ENCODE measurements around the gene SLC24A3. TPM values are rescaled to one million over a fixed set of nuclear protein-coding genes. Genes with fewer than 3 reads are reported as not detected.

SLC24A3 gene
- polyA plus RNA-seq, 1 donor (not counting 4 experiments of a cell fraction or from before 2014, with no cell fraction given) = 0.17 TPM

DNA sequence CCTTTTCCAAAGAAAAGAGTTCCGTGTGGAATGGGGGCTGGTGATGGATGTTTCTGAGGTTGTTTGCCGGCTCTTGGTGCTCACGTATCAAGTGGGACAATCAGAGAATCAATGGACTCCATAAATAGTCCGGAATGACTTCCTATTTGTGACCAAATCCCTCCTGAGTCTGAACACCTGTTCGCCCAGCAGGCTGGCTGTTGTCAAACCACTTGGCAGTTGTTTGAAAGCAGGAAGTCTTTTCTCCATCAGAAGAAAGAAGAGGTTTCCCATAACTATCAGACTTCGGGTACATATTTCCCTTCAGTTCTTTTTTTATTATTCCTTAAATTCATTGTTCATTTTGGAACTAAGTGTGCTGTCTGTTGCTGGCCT lies 390.9 kb downstream of the SLC24A3 start:
- no peaks in the 10 kb centered on the region for H3K4me1 ChIP-seq (ENCODE audit: control insufficient read depth, extremely low read depth, insufficient read depth, low read length)
- FAIRE-seq (no peak), DNase-seq (ENCODE audit: low read depth, low spot score) (no peak)
- H3K4me2 ChIP-seq (ENCODE audit: control insufficient read depth, extremely low read depth, insufficient read depth, low read depth, low read length) = no peak overlapping the region
- H3K9me1 ChIP-seq (ENCODE audit: control insufficient read depth, extremely low read depth, insufficient read depth, low read length) = no peaks in the 10 kb centered on the region
- H3K9ac ChIP-seq (ENCODE audit: control insufficient read depth, extremely low read depth, insufficient read depth, low read length) = no peak overlapping the region
- no peaks in the 10 kb centered on the region for H4K20me1 ChIP-seq (ENCODE audit: control insufficient read depth, extremely low read depth, insufficient read depth, low read length)
- H3K4me3 ChIP-seq (ENCODE audit: control insufficient read depth in 2 of 3, extremely low read depth in 1 of 3, insufficient read depth in 2 of 3, low read depth in 1 of 3, low read length in 3 of 3) = no peak overlapping the region
- H2AFZ ChIP-seq (ENCODE audit: control insufficient read depth, low read length) = no peak overlapping the region
- H3K27ac ChIP-seq (ENCODE audit: control insufficient read depth, insufficient read depth, low read length) = no peak overlapping the region
- no peaks in the 10 kb centered on the region for H3K79me2 ChIP-seq (ENCODE audit: control insufficient read depth, insufficient read depth, low read length)
- no peaks in the 10 kb centered on the region for H3K9me3 ChIP-seq (ENCODE audit: control insufficient read depth, low read depth, low read length)
- no peaks in the 10 kb centered on the region for H3K36me3 ChIP-seq (ENCODE audit: control insufficient read depth in 2 of 2, extremely low read depth in 1 of 2, insufficient read depth in 2 of 2, low read length in 2 of 2)
- TF ChIP-seq EZH2 (IDR thresholded peaks at IDR 0.05; ENCODE audit: low read length) = no peak
- TF ChIP-seq, protein P1, sequence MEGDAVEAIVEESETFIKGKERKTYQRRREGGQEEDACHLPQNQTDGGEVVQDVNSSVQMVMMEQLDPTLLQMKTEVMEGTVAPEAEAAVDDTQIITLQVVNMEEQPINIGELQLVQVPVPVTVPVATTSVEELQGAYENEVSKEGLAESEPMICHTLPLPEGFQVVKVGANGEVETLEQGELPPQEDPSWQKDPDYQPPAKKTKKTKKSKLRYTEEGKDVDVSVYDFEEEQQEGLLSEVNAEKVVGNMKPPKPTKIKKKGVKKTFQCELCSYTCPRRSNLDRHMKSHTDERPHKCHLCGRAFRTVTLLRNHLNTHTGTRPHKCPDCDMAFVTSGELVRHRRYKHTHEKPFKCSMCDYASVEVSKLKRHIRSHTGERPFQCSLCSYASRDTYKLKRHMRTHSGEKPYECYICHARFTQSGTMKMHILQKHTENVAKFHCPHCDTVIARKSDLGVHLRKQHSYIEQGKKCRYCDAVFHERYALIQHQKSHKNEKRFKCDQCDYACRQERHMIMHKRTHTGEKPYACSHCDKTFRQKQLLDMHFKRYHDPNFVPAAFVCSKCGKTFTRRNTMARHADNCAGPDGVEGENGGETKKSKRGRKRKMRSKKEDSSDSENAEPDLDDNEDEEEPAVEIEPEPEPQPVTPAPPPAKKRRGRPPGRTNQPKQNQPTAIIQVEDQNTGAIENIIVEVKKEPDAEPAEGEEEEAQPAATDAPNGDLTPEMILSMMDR (optimal IDR thresholded peaks at IDR 0.05 in 1 of 3, IDR thresholded peaks at IDR 0.05 in 1 of 3, conservative IDR thresholded peaks at IDR 0.05 in 1 of 3; ENCODE audit: extremely low read depth in 1 of 3, insufficient read depth in 2 of 3, low read length in 3 of 3) = no peak
- dilution Hi-C loops (cut with MboI; ENCODE audit: extremely low pct_ligation_motif_present, low sequenced_read_pairs) = no loop called here
- no peaks in the 10 kb centered on the region for H3K27me3 ChIP-seq (ENCODE audit: control insufficient read depth, extremely low read depth, insufficient read depth, low read length)

DNA sequence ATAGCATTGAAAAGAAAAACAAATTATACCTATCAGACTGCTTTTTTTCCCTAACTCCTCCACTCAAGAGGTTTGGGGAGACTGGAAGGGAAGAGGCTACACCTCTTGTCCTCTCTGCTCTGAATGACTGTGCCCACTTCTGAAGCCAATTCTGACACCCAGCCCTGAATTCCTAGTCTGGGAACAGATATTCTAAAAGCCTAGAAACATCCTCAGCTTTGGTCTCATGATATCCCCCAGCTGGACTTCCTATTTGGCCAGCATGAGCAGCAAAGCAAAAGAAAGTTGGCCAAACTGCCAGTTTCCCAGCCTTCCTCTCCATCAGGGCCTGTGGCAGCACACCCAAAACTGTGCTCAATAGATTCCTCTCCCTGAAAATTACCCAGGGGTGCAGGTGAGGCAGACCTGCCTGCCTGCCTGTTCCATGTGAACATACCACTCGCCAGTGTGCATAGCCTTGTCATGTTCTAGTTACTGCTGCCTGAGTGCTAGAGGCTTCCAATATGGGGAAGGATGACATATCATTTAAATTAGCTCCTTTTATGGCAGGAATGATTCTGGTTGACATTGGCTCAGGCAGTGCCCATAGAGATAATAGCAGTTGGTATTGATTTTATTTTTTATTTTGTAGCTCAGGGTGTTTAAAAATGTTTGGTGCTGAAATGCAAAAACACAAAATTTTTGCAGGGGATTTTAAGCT lies 393.5 kb downstream of the SLC24A3 start:
- no peak overlapping the region for H2AFZ ChIP-seq (ENCODE audit: control insufficient read depth, low read length)
- H3K4me1 ChIP-seq (ENCODE audit: control insufficient read depth, extremely low read depth, insufficient read depth, low read length) = no peaks in the 10 kb centered on the region
- H3K36me3 ChIP-seq (ENCODE audit: control insufficient read depth in 2 of 2, extremely low read depth in 1 of 2, insufficient read depth in 2 of 2, low read length in 2 of 2) = no peaks in the 10 kb centered on the region
- TF ChIP-seq, protein P1 (optimal IDR thresholded peaks at IDR 0.05 in 1 of 3, IDR thresholded peaks at IDR 0.05 in 1 of 3, conservative IDR thresholded peaks at IDR 0.05 in 1 of 3; ENCODE audit: extremely low read depth in 1 of 3, insufficient read depth in 2 of 3, low read length in 3 of 3) = no peak
- TF ChIP-seq EZH2 (IDR thresholded peaks at IDR 0.05; ENCODE audit: low read length) = no peak
- no peak overlapping the region for H3K4me2 ChIP-seq (ENCODE audit: control insufficient read depth, extremely low read depth, insufficient read depth, low read depth, low read length)
- no peaks in the 10 kb centered on the region for H3K27me3 ChIP-seq (ENCODE audit: control insufficient read depth, extremely low read depth, insufficient read depth, low read length)
- H3K9me1 ChIP-seq (ENCODE audit: control insufficient read depth, extremely low read depth, insufficient read depth, low read length) = no peaks in the 10 kb centered on the region
- dilution Hi-C loops (cut with MboI; ENCODE audit: extremely low pct_ligation_motif_present, low sequenced_read_pairs) = no loop called here
- no peak overlapping the region for H3K4me3 ChIP-seq (ENCODE audit: control insufficient read depth in 2 of 3, extremely low read depth in 1 of 3, insufficient read depth in 2 of 3, low read depth in 1 of 3, low read length in 3 of 3)
- no peak overlapping the region for H3K27ac ChIP-seq (ENCODE audit: control insufficient read depth, insufficient read depth, low read length)
- H4K20me1 ChIP-seq (ENCODE audit: control insufficient read depth, extremely low read depth, insufficient read depth, low read length) = no peaks in the 10 kb centered on the region
- no peak for FAIRE-seq
- no peaks in the 10 kb centered on the region for H3K9me3 ChIP-seq (ENCODE audit: control insufficient read depth, low read depth, low read length)
- no peak overlapping the region for H3K9ac ChIP-seq (ENCODE audit: control insufficient read depth, extremely low read depth, insufficient read depth, low read length)
- no peaks in the 10 kb centered on the region for H3K79me2 ChIP-seq (ENCODE audit: control insufficient read depth, insufficient read depth, low read length)
- no peak for DNase-seq (ENCODE audit: low read depth, low spot score)
